ENCODE results near the gene KDM4E.

Gene KDM4E

GRCh38 chr11:95070471-95070870 lies 45.4 kb downstream of the KDM4E start:
- ChIA-PET CTCF (interaction anchor here (0.6 to 2.1 kb wide), 6 partner anchors 15 to 693 kb away, joined by 3 to 6 read pairs (median 3); no protein-coding TSS in a partner anchor), POLR2A (interaction anchor here (1.2 to 4.4 kb wide), 2 partner anchors 20 to 719 kb away, joined by 3 to 30 read pairs; partner anchors contain the start of genes ENDOD1 and FAM76B)
- TF ChIP-seq FOXA1 (IDR thresholded peaks at IDR 0.05) (no peak), ARNT (IDR thresholded peaks at IDR 0.05) (no peak), PKNOX1 (IDR thresholded peaks at IDR 0.05) (no peak), BHLHE40 (IDR thresholded peaks at IDR 0.05; ENCODE audit: borderline replicate concordance) (no peak), ELF4 (IDR thresholded peaks at IDR 0.05) (no peak), L3MBTL2 (conservative IDR thresholded peaks at IDR 0.05) (no peak), TARDBP (IDR thresholded peaks at IDR 0.05) (no peak), HDGF (IDR thresholded peaks at IDR 0.05; ENCODE audit: borderline replicate concordance) (no peak), LEF1 (IDR thresholded peaks at IDR 0.05; ENCODE audit: borderline replicate concordance) (no peak), FOXK2 (IDR thresholded peaks at IDR 0.05) (no peak), FOXM1 (IDR thresholded peaks at IDR 0.05; ENCODE audit: borderline replicate concordance) (no peak), NFRKB (IDR thresholded peaks at IDR 0.05) (no peak)

GRCh38 chr11:95072948-95073347 lies 47.9 kb downstream of the KDM4E start:
- CTCF ChIA-PET: interaction anchor here (1.7 kb wide), 1 partner anchor 79 kb away, joined by 4 read pairs; no protein-coding TSS in a partner anchor
- TF ChIP-seq ELF4 (IDR thresholded peaks at IDR 0.05) (no peak), BHLHE40 (IDR thresholded peaks at IDR 0.05; ENCODE audit: borderline replicate concordance) (no peak), FOXA1 (IDR thresholded peaks at IDR 0.05) (no peak), NFRKB (IDR thresholded peaks at IDR 0.05) (no peak), SUZ12 (IDR thresholded peaks at IDR 0.05) (no peak), SP1 (IDR thresholded peaks at IDR 0.05) (no peak), ZNF384 (IDR thresholded peaks at IDR 0.05) (no peak), FOXK2 (IDR thresholded peaks at IDR 0.05) (no peak), LEF1 (IDR thresholded peaks at IDR 0.05; ENCODE audit: borderline replicate concordance) (no peak), TARDBP (IDR thresholded peaks at IDR 0.05) (no peak), L3MBTL2 (conservative IDR thresholded peaks at IDR 0.05) (no peak), PKNOX1 (IDR thresholded peaks at IDR 0.05) (no peak)
- DNase-seq (ENCODE audit: extremely low spot score): no peak
- POLR2A ChIA-PET: no interaction called here

More at GRCh38 chr11:95070471-95070870, 45.4 kb downstream of the KDM4E start:
- no peak for DNase-seq (ENCODE audit: extremely low spot score)

GRCh38 chr11:95074792-95075563 lies 49.9 kb downstream of the KDM4E start:
- TF ChIP-seq ELF4 (IDR thresholded peaks at IDR 0.05): no peak
- TF ChIP-seq SUZ12 (IDR thresholded peaks at IDR 0.05): no peak
- no peak for TF ChIP-seq ARNT (IDR thresholded peaks at IDR 0.05)
- no peak for TF ChIP-seq FOXA1 (IDR thresholded peaks at IDR 0.05)
- TF ChIP-seq SP1 (IDR thresholded peaks at IDR 0.05): no peak
- no peak for TF ChIP-seq LEF1 (IDR thresholded peaks at IDR 0.05; ENCODE audit: borderline replicate concordance)
- no peak for TF ChIP-seq L3MBTL2 (conservative IDR thresholded peaks at IDR 0.05)
- no peak for TF ChIP-seq HDGF (IDR thresholded peaks at IDR 0.05; ENCODE audit: borderline replicate concordance)
- no peak for TF ChIP-seq ZNF384 (IDR thresholded peaks at IDR 0.05)
- no peak for TF ChIP-seq BHLHE40 (IDR thresholded peaks at IDR 0.05; ENCODE audit: borderline replicate concordance)
- no peak for TF ChIP-seq PKNOX1 (IDR thresholded peaks at IDR 0.05)
- TF ChIP-seq NFRKB (IDR thresholded peaks at IDR 0.05): no peak
- no peak for TF ChIP-seq FOXM1 (IDR thresholded peaks at IDR 0.05; ENCODE audit: borderline replicate concordance)
- CTCF ChIA-PET: no interaction called here
- POLR2A ChIA-PET: interaction anchor here (1.9 kb wide), 1 partner anchor 7 kb away, joined by 6 read pairs; no protein-coding TSS in a partner anchor
- DNase-seq (ENCODE audit: extremely low spot score): no peak

- no peak for TF ChIP-seq BHLHE40 (IDR thresholded peaks at IDR 0.05; ENCODE audit: borderline replicate concordance)
- TF ChIP-seq LEF1 (IDR thresholded peaks at IDR 0.05; ENCODE audit: borderline replicate concordance): no peak
- no peak for TF ChIP-seq FOXM1 (IDR thresholded peaks at IDR 0.05; ENCODE audit: borderline replicate concordance)
- TF ChIP-seq TARDBP (IDR thresholded peaks at IDR 0.05): no peak
- no peak for TF ChIP-seq NFRKB (IDR thresholded peaks at IDR 0.05)
- TF ChIP-seq ZNF384 (IDR thresholded peaks at IDR 0.05): no peak
- no peak for TF ChIP-seq ELF4 (IDR thresholded peaks at IDR 0.05)
- TF ChIP-seq SUZ12 (IDR thresholded peaks at IDR 0.05): no peak
- no peak for TF ChIP-seq L3MBTL2 (conservative IDR thresholded peaks at IDR 0.05)
- TF ChIP-seq FOXK2 (IDR thresholded peaks at IDR 0.05): no peak
- TF ChIP-seq ARNT (IDR thresholded peaks at IDR 0.05): no peak
- TF ChIP-seq HDGF (IDR thresholded peaks at IDR 0.05; ENCODE audit: borderline replicate concordance): no peak
- no peak for TF ChIP-seq CTBP1 (IDR thresholded peaks at IDR 0.05; ENCODE audit: borderline replicate concordance)
- TF ChIP-seq PKNOX1 (IDR thresholded peaks at IDR 0.05): no peak
- no peak for TF ChIP-seq SP1 (IDR thresholded peaks at IDR 0.05)
- no peak for TF ChIP-seq FOXA1 (IDR thresholded peaks at IDR 0.05)
- DNase-seq (ENCODE audit: extremely low spot score): no peak
- POLR2A ChIA-PET: interaction anchor here (0.8 to 1.9 kb wide), 2 partner anchors 9 to 14 kb away, joined by 3 to 6 read pairs; partner anchors contain the start of gene ENDOD1
- CTCF ChIA-PET: interaction anchor here (0.8 kb wide), 1 partner anchor 9 kb away, joined by 3 read pairs; no protein-coding TSS in a partner anchor
Observed at GRCh38 chr11:95076416-95076815, 51.4 kb downstream of the KDM4E start.

GRCh38 chr11:95076981-95077380 lies 51.9 kb downstream of the KDM4E start:
- ChIA-PET POLR2A (no interaction called here), CTCF (interaction anchor here (0.8 kb wide), 1 partner anchor 10 kb away, joined by 3 read pairs; no protein-coding TSS in a partner anchor)
- TF ChIP-seq ARNT (IDR thresholded peaks at IDR 0.05) (no peak), SUZ12 (IDR thresholded peaks at IDR 0.05) (no peak), L3MBTL2 (conservative IDR thresholded peaks at IDR 0.05) (no peak), SP1 (IDR thresholded peaks at IDR 0.05) (no peak), HDGF (IDR thresholded peaks at IDR 0.05; ENCODE audit: borderline replicate concordance) (no peak), BHLHE40 (IDR thresholded peaks at IDR 0.05; ENCODE audit: borderline replicate concordance) (no peak), ELF4 (IDR thresholded peaks at IDR 0.05) (no peak), TARDBP (IDR thresholded peaks at IDR 0.05) (no peak), FOXA1 (IDR thresholded peaks at IDR 0.05) (no peak)
- no peak for DNase-seq (ENCODE audit: extremely low spot score)
